ENCODE results near the gene OMP. TPM values are rescaled to one million over a fixed set of nuclear protein-coding genes. Genes with fewer than 3 reads are reported as not detected.

The OMP gene
- total and polyA plus RNA-seq, 2 of the 13 experiments (the other 11 are each of a cell fraction or from before 2014, with no cell fraction given), result not detected

DNA sequence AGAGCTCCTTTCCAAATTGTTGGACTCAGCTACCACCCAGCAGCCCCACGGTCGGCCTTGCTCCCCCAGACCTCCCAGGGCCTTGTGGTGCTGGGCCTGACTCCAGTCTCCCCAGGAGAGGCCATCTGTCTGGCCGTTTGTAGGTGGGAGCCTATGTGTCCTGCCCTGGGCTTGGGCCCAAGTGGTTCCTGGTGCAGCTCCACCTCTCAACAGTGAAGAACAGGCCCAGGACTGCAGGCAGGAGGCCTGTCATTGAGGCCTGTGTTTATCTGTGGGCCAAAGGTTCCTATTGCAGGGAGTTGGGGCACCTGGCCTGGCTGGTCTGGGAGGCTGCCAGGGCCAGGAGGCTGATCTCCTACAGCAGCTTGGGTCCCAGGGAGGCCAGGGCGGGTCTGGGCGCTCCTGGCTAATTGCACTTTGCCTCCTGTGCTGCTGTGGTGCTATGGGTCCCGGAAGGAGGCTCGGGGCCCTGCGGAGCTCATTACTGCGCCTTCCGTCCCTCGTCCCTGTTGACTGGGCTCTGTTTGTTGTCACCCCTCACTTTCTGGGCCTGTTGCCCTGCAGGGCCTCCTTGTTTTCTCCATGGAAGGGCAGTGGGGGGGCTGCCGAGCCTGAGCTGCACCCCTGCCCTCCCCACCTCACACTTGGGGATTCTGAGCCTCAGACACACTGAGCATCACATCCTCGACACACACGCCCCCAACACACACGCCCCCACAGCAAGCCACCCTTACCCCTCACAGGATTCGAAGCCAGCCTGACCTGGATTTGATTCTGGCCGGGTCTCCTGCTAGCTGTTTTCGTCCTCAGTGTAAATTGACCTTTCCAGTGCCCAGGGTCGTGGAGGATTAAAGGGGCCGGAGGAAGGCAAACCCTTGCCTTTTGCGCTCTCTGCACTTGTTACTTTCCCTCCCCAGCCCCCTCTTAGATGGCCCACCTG, 6.8 kb upstream of the OMP start (continued):
- TF ChIP-seq ZHX2 (IDR thresholded peaks at IDR 0.05; ENCODE audit: low read depth) (peak; percentile 49; the same call in 1 of the 2 replicates), ZHX2 (CRISPR knock-in tag; IDR thresholded peaks at IDR 0.05; ENCODE audit: borderline replicate concordance) (no peak), ZSCAN29 (CRISPR knock-in tag; conservative IDR thresholded peaks at IDR 0.05) (0 out of 2 replicates have a peak, but pooled peaks have one; percentile 68), TMF1 (CRISPR knock-in tag; IDR thresholded peaks at IDR 0.05; ENCODE audit: low read depth) (peak; percentile 30; the same call in 1 of the 2 replicates), ISL2 (CRISPR knock-in tag; IDR thresholded peaks at IDR 0.05) (peak; percentile 55; the same call in 1 of the 2 replicates), SAP130 (CRISPR knock-in tag; IDR thresholded peaks at IDR 0.05; ENCODE audit: low read depth) (peak; percentile 51), ZNF543 (CRISPR knock-in tag; IDR thresholded peaks at IDR 0.05) (peak; percentile 74; the same call in 1 of the 2 replicates), ZNF768 (CRISPR knock-in tag; IDR thresholded peaks at IDR 0.05) (peak; percentile 89), ZNF788 (CRISPR knock-in tag; IDR thresholded peaks at IDR 0.05; ENCODE audit: borderline replicate concordance) (peak; percentile 61; the same call in 1 of the 2 replicates), RBFOX2 (IDR thresholded peaks at IDR 0.05; ENCODE audit: low read depth, low read length) (peak; percentile 49; the same call in 1 of the 2 replicates), YEATS2 (CRISPR knock-in tag; IDR thresholded peaks at IDR 0.05; ENCODE audit: borderline replicate concordance) (peak; percentile 46; the same call in 1 of the 2 replicates), ZNF556 (CRISPR knock-in tag; IDR thresholded peaks at IDR 0.05; ENCODE audit: borderline replicate concordance) (peak; percentile 49; the same call in 1 of the 2 replicates), ELF3 (CRISPR knock-in tag; IDR thresholded peaks at IDR 0.05) (peak; percentile 58), RBM39 (IDR thresholded peaks at IDR 0.05; ENCODE audit: low read depth, low read length, poor library complexity, severe bottlenecking) (peak; percentile 52), TAF1 (CRISPR knock-in tag; IDR thresholded peaks at IDR 0.05) (peak; percentile 48; the same call in 1 of the 2 replicates), ZFY (CRISPR knock-in tag; IDR thresholded peaks at IDR 0.05) (peak; percentile 97), XRCC5 (optimal IDR thresholded peaks at IDR 0.05; ENCODE audit: low read length) (peak; percentile 51), SRSF1 (optimal IDR thresholded peaks at IDR 0.05; ENCODE audit: low read depth, low read length) (peak; percentile 31), ARID2 (CRISPR knock-in tag; IDR thresholded peaks at IDR 0.05; ENCODE audit: borderline replicate concordance) (0 out of 2 replicates have a peak, but pooled peaks have one; percentile 47)
- TF ChIP-seq, protein P1, sequence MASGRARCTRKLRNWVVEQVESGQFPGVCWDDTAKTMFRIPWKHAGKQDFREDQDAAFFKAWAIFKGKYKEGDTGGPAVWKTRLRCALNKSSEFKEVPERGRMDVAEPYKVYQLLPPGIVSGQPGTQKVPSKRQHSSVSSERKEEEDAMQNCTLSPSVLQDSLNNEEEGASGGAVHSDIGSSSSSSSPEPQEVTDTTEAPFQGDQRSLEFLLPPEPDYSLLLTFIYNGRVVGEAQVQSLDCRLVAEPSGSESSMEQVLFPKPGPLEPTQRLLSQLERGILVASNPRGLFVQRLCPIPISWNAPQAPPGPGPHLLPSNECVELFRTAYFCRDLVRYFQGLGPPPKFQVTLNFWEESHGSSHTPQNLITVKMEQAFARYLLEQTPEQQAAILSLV (CRISPR knock-in tag; IDR thresholded peaks at IDR 0.05; ENCODE audit: borderline replicate concordance), result peak; percentile 25; the same call in 1 of the 2 replicates
- TF ChIP-seq, protein P2, sequence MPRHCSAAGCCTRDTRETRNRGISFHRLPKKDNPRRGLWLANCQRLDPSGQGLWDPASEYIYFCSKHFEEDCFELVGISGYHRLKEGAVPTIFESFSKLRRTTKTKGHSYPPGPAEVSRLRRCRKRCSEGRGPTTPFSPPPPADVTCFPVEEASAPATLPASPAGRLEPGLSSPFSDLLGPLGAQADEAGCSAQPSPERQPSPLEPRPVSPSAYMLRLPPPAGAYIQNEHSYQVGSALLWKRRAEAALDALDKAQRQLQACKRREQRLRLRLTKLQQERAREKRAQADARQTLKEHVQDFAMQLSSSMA (CRISPR knock-in tag; IDR thresholded peaks at IDR 0.05), result peak; percentile 73; the same call in 1 of the 2 replicates

Data from HepG2 (cell line).